T-helper 22 cell (primary cell): Measurements from ENCODE around the gene UBXN1.
"Not testable (repeated sequence)": the region's sequence is repeated elsewhere in the genome, so short reads cannot be mapped to it uniquely, and the experiment has no call there.

Source experiments
- DNase-seq: peaks from one replicate; pipeline ENCODE4 v3.0.0-alpha.2; 2020; ENCODE audit warnings: low read depth

UBXN1 gene

GRCh38 chr11:62671608-62672389 lies 7.1 kb downstream of the UBXN1 start, which contains the start of the genes LBHD1 and UQCC3:
Gene LBHD1 (minus strand): TSS chr11:62672267. CDS start chr11:62670031, 2,236 bp downstream.
Gene UQCC3 (plus strand): TSS chr11:62671673. CDS start chr11:62671746, 73 bp downstream.
- peak; percentile 59 for DNase-seq

- DNase-seq, result no peak
These were observed 7.7 kb downstream of the UBXN1 start for GRCh38 chr11:62671236-62671607.

- no peak for DNase-seq
These were observed 9.3 kb downstream of the UBXN1 start for GRCh38 chr11:62669420-62670161.

GRCh38 chr11:62667460-62667859 lies 11.4 kb downstream of the UBXN1 start:
- DNase-seq, result no peak

- DNase-seq, result no peak
These were observed 12.5 kb downstream of the UBXN1 start for GRCh38 chr11:62666259-62666926.

GRCh38 chr11:62665599-62666258 lies 13.1 kb downstream of the UBXN1 start:
- DNase-seq, result peak; percentile 52

- peak; percentile 88 for DNase-seq
These were observed 13.7 kb downstream of the UBXN1 start, which contains the start of the genes C11orf98 and CSKMT for GRCh38 chr11:62665075-62665598. Gene C11orf98 (minus strand): TSS chr11:62665210. CDS start chr11:62665169, 41 bp downstream. Gene CSKMT (plus strand): TSS chr11:62665312. CDS start chr11:62665880, 568 bp downstream.

GRCh38 chr11:62664405-62665074 lies 14.3 kb downstream of the UBXN1 start:
- peak; percentile 29 for DNase-seq

GRCh38 chr11:62656796-62657429 lies 22.0 kb downstream of the UBXN1 start:
- DNase-seq, result no peak

- DNase-seq, result no peak
These were observed 24.6 kb downstream of the UBXN1 start for GRCh38 chr11:62654297-62654696.

- peak; percentile 61 for DNase-seq
These were observed 26.5 kb downstream of the UBXN1 start for GRCh38 chr11:62652161-62653006.

GRCh38 chr11:62650283-62650682 lies 28.6 kb downstream of the UBXN1 start:
- not testable (repeated sequence) for DNase-seq

GRCh38 chr11:62649486-62649885 lies 29.4 kb downstream of the UBXN1 start:
- no peak for DNase-seq

GRCh38 chr11:62648967-62649364 lies 29.9 kb downstream of the UBXN1 start:
- DNase-seq, result no peak

GRCh38 chr11:62648185-62648966 lies 30.5 kb downstream of the UBXN1 start:
- DNase-seq, result no peak

- no peak for DNase-seq
These were observed 31.3 kb downstream of the UBXN1 start for GRCh38 chr11:62647609-62648005.

- no peak for DNase-seq
These were observed 31.9 kb downstream of the UBXN1 start for GRCh38 chr11:62646825-62647608.
